SK-N-MC (cell line): ENCODE data around the gene ERCC4.

Source experiments
- DNase-seq: peaks from one replicate; pipeline ENCODE4 v3.0.0-alpha.2; 2011; ENCODE audit warnings: low read depth, low spot score
- H3K27ac ChIP-seq: fragments of 200-600 bp; sonication (generic); 2 replicates; pipeline ENCODE4 v1.5.1; 2016; ENCODE audit warnings: mixed run types
- H3K36me3 ChIP-seq: fragments of 200-600 bp; sonication (generic); 2 replicates; pipeline ENCODE4 v1.6.1; 2017; ENCODE audit warnings: antibody characterized with exemption, low read length, mixed read lengths; ENCODE audit not compliant: insufficient read depth
- H3K4me3 ChIP-seq: fragments of 200-600 bp; sonication (generic); 2 replicates; pipeline ENCODE4 v1.5.1; 2016
- H3K9ac ChIP-seq: fragments of 200-600 bp; sonication (generic); 2 replicates; pipeline ENCODE4 v1.8.0; 2017; ENCODE audit warnings: mixed run types, mixed read lengths; ENCODE audit not compliant: insufficient read length
- H3K9me3 ChIP-seq: fragments of 200-600 bp; sonication (generic); 2 replicates; pipeline ENCODE4 v1.6.1; 2017; ENCODE audit warnings: low read depth, mild to moderate bottlenecking, antibody characterized with exemption, low read length, moderate library complexity, mixed read lengths
- EZH2 ChIP-seq: fragments of 200-600 bp; sonication (generic); IDR thresholded peaks from one replicate; pipeline ENCODE4 v1.6.1; 2017; ENCODE audit warnings: antibody characterized with exemption
- FOXP2 ChIP-seq: optimal IDR thresholded peaks from 2 replicates; pipeline ENCODE3; 2011; ENCODE audit warnings: mild to moderate bottlenecking, moderate library complexity; ENCODE audit not compliant: insufficient read depth; ENCODE audit errors: extremely low read length, control extremely low read depth
- POLR2AphosphoS5 ChIP-seq: IDR thresholded peaks from 2 replicates; pipeline ENCODE4 v1.6.1; 2012; ENCODE audit warnings: mild to moderate bottlenecking, low read depth, low read length, borderline replicate concordance

ERCC4 gene

GRCh38 chr16:13996778-13997288 lies 76.9 kb downstream of the ERCC4 start:
- Histone ChIP-seq H3K9me3 (no peaks in the 10 kb centered on the region), H3K9ac (no peak overlapping the region), H3K4me3 (no peak overlapping the region), H3K27ac (no peak overlapping the region), H3K36me3 (no peaks in the 10 kb centered on the region)
- DNase-seq: no peak
- TF ChIP-seq POLR2AphosphoS5 (no peak), EZH2 (no peak), FOXP2 (no peak)

DNA sequence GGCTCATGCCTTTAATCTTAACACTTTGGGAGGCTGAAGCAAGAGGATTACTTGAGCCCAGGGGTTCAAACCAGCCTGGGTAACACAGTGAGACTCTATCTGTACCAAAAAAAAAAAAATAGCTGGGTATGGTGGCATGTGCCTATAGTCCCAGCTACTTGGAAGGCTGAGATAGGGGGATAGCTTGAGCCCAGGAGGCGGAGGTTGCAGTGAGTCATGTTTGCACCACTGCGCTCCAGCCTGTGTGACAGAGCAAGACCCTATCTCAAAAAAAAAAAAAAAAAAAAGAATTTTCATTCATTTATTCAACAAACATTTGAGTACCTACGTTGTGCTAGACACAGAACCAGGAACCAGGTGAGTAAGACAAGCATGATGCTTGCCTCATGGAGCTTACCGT lies 77.6 kb downstream of the ERCC4 start:
- Histone ChIP-seq H3K9ac (no peak overlapping the region), H3K4me3 (no peak overlapping the region), H3K27ac (no peak overlapping the region), H3K9me3 (no peaks in the 10 kb centered on the region), H3K36me3 (no peaks in the 10 kb centered on the region)
- TF ChIP-seq POLR2AphosphoS5 (no peak), FOXP2 (no peak), EZH2 (no peak)
- no peak for DNase-seq

DNA sequence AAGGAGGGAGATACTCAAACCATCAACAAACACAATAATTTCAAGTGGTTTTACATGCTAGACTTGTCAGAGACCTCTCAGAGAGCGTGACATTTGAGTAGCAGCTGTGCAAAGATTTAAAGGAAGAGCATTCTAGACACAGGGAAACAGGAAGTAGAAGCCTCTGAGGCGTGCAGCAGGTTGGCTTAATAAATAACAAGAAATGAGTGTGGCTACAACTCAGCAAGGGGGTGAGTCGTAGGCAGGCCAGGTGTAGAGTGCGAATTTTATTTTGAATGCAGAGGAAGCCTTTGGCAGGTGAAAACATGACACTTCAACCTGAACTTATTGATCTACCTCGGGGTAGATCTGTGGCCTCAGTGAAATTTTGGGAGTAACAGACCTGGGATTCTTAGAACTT lies 78.0 kb downstream of the ERCC4 start:
- Histone ChIP-seq H3K36me3 (no peaks in the 10 kb centered on the region), H3K4me3 (no peak overlapping the region), H3K9ac (no peak overlapping the region), H3K27ac (no peak overlapping the region), H3K9me3 (no peaks in the 10 kb centered on the region)
- DNase-seq: no peak
- TF ChIP-seq EZH2: no peak
- TF ChIP-seq POLR2AphosphoS5: no peak
- no peak for TF ChIP-seq FOXP2

GRCh38 chr16:13999071-13999894 lies 79.3 kb downstream of the ERCC4 start:
- no peak overlapping the region for H3K9ac ChIP-seq
- no peak for DNase-seq
- H3K4me3 ChIP-seq: no peak overlapping the region
- TF ChIP-seq FOXP2 (no peak), EZH2 (no peak), POLR2AphosphoS5 (no peak)
- no peaks in the 10 kb centered on the region for H3K36me3 ChIP-seq
- no peaks in the 10 kb centered on the region for H3K9me3 ChIP-seq
- H3K27ac ChIP-seq: no peak overlapping the region

DNA sequence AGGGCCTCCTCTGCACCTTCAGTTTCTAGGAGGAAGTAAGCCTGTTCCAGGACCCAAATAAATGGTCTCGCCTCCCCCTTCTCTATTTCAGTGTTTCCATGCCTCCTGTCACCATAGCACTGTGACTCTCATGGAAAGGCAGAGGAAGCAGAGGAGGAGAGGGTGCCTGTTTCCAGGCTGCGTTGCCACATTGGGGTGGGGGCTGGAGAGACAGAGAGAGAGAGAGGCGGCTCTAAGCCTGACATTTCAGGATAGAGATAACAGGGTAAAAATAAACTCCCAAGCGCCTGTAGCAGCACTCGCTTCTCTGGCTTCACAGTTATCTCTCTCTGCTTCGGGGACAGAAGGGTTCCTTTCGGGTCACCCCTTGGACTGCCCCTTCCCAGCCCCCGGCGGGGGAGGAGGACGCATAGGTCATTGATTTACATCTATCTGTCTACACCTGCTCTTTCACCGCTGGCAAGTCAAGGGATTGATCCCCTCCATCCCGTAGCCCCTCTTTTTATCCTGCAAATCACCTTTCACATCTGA lies 80.0 kb downstream of the ERCC4 start:
- Histone ChIP-seq H3K9me3 (no peaks in the 10 kb centered on the region), H3K36me3 (no peaks in the 10 kb centered on the region), H3K9ac (no peak overlapping the region), H3K27ac (no peak overlapping the region), H3K4me3 (no peak overlapping the region)
- DNase-seq: no peak
- TF ChIP-seq POLR2AphosphoS5: no peak
- TF ChIP-seq EZH2: no peak
- no peak for TF ChIP-seq FOXP2

DNA sequence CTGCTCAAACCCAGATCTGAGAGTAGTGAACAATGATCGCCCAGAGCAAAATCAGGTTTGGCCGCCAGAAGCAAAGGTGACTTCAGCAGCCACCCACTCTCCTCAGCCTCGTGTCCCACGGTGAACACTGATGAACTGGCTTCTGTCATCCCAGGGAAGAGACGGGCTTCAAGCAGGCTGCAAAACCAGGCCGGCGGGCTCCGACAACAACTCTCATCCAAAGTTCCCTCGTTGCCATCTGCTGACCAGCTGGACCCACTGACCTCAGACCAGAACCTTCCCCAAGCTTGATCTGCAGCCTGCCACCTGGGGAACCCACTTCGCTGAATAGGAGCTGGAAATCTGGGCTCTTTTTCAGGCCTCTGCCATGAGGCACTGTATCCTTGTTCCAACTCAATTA lies 81.6 kb downstream of the ERCC4 start:
- Histone ChIP-seq H3K4me3 (no peak overlapping the region), H3K9me3 (no peaks in the 10 kb centered on the region), H3K9ac (no peak overlapping the region), H3K36me3 (no peaks in the 10 kb centered on the region), H3K27ac (no peak overlapping the region)
- DNase-seq: no peak
- TF ChIP-seq EZH2: no peak
- no peak for TF ChIP-seq FOXP2
- no peak for TF ChIP-seq POLR2AphosphoS5
